A673 (cell line): ENCODE results near the gene AIMP2.

Experiments
- EZH2 ChIP-seq: fragments of 200-600 bp; sonication (generic); IDR thresholded peaks from 2 replicates; pipeline ENCODE4 v1.6.1; 2017; ENCODE audit warnings: borderline replicate concordance, low read depth, mild to moderate bottlenecking, mixed read lengths, antibody characterized with exemption, low read length; ENCODE audit not compliant: poor library complexity, severe bottlenecking
- TF ChIP-seq, protein P1 (sequence below): fragments of 300-800, 200-600 bp; sonication (generic); conservative IDR thresholded peaks from 2 replicates; pipeline ENCODE4 v1.5.1; 2017; ENCODE audit warnings: low read depth, mild to moderate bottlenecking, antibody characterized with exemption, low read length, moderate library complexity, mixed read lengths

DNA sequence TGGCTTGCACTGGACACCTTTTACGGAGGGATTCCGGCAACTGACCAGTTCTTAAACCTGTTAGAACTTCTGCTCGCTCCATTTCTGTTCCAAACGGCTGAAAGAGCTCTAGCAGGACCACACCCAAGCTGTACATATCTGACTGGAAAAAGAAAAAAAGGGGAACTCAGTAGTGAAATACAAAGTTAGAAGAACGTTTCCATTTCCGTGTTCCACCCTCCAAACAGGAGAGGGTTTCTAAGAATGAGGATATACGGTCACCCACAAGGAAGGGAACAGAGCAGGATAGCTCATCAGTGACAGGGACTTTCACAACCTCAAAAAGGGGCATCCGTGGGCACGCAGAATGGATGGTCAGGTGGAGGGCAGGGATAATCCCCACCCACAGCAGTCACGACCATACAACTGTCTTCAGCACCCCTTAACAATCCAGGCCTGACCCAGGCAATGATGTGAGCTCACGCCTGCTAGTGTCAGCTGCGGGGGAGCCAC lies 17.8 kb downstream of the AIMP2 start:
- TF ChIP-seq, protein P1, sequence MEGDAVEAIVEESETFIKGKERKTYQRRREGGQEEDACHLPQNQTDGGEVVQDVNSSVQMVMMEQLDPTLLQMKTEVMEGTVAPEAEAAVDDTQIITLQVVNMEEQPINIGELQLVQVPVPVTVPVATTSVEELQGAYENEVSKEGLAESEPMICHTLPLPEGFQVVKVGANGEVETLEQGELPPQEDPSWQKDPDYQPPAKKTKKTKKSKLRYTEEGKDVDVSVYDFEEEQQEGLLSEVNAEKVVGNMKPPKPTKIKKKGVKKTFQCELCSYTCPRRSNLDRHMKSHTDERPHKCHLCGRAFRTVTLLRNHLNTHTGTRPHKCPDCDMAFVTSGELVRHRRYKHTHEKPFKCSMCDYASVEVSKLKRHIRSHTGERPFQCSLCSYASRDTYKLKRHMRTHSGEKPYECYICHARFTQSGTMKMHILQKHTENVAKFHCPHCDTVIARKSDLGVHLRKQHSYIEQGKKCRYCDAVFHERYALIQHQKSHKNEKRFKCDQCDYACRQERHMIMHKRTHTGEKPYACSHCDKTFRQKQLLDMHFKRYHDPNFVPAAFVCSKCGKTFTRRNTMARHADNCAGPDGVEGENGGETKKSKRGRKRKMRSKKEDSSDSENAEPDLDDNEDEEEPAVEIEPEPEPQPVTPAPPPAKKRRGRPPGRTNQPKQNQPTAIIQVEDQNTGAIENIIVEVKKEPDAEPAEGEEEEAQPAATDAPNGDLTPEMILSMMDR, result no peak
- no peak for TF ChIP-seq EZH2
